Measurements from ENCODE around the gene DLG2.

DLG2 gene

DNA sequence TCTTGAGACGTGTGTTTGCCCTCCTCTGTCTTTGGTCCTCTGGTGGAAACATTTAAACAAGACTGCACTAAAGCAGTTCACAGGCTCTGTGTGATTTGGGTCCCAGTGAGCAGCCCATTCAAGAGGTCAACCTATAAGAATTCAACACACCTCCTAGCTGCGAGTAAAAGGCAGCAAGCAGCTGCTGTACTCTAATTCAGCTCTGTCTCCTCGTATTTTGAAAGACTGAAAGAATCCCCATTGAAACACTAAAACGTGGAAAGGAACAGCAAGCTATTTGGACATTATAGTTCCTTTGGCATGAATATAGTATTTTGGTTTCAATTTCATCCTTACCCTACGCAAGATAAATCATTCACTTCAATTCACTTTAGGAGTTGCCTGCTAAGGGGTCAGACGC, 1046.7 kb downstream of the DLG2 start:
- H3K27me3 Mint-ChIP-seq (ENCODE audit: low read depth, poor library complexity): peaks cover 4% of the 10 kb centered on the region
- TF ChIP-seq CTCF (IDR thresholded peaks at IDR 0.05): no peak
- peaks cover 4% of the 10 kb centered on the region for H3K9me3 Mint-ChIP-seq
- H3K36me3 Mint-ChIP-seq (ENCODE audit: low read depth): no peaks in the 10 kb centered on the region
- H3K4me1 Mint-ChIP-seq: no peaks in the 10 kb centered on the region
- no peak overlapping the region for H3K4me3 Mint-ChIP-seq
- no peak for DNase-seq
- H3K27ac Mint-ChIP-seq: no peak overlapping the region

- H3K27ac Mint-ChIP-seq: no peak overlapping the region
- peaks cover 4% of the 10 kb centered on the region for H3K9me3 Mint-ChIP-seq
- TF ChIP-seq CTCF (IDR thresholded peaks at IDR 0.05): no peak
- H3K27me3 Mint-ChIP-seq (ENCODE audit: low read depth, poor library complexity): peaks cover 7% of the 10 kb centered on the region
- H3K4me1 Mint-ChIP-seq: no peaks in the 10 kb centered on the region
- no peaks in the 10 kb centered on the region for H3K36me3 Mint-ChIP-seq (ENCODE audit: low read depth)
- DNase-seq: no peak
- no peak overlapping the region for H3K4me3 Mint-ChIP-seq
Observed at GRCh38 chr11:84573868-84574267, 1053.3 kb downstream of the DLG2 start.

DNA sequence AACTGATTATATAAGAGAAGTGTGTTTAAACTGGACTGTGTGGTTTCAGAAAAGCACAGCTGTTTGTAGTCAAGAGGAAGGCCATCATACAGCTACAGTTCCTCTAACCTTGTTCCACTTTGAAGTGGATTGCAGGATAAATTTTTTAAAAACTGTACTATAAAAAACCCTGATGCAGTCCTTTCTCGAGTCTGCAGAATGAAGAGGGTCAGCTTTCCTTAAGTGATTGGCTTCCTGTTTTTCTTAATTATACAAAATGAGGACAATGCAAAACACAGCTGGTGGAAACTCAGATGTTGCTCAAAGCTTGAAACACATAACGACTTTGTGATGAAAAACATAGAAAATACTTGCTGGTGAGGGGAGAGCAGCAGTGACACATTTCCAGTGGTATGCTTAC, 1060.5 kb downstream of the DLG2 start:
- DNase-seq: no peak
- H3K4me1 Mint-ChIP-seq: no peaks in the 10 kb centered on the region
- no peaks in the 10 kb centered on the region for H3K36me3 Mint-ChIP-seq (ENCODE audit: low read depth)
- TF ChIP-seq CTCF (IDR thresholded peaks at IDR 0.05): no peak
- H3K27ac Mint-ChIP-seq: no peak overlapping the region
- H3K27me3 Mint-ChIP-seq (ENCODE audit: low read depth, poor library complexity): peaks cover 4% of the 10 kb centered on the region
- H3K4me3 Mint-ChIP-seq: no peak overlapping the region
- H3K9me3 Mint-ChIP-seq: no peaks in the 10 kb centered on the region

GRCh38 chr11:84564867-84565184, 1062.3 kb downstream of the DLG2 start:
- no peak overlapping the region for H3K27ac Mint-ChIP-seq
- peaks cover 8% of the 10 kb centered on the region for H3K27me3 Mint-ChIP-seq (ENCODE audit: low read depth, poor library complexity)
- no peaks in the 10 kb centered on the region for H3K36me3 Mint-ChIP-seq (ENCODE audit: low read depth)
- H3K4me1 Mint-ChIP-seq: no peaks in the 10 kb centered on the region
- no peak for TF ChIP-seq CTCF (IDR thresholded peaks at IDR 0.05)
- H3K9me3 Mint-ChIP-seq: no peaks in the 10 kb centered on the region
- no peak overlapping the region for H3K4me3 Mint-ChIP-seq
- no peak for DNase-seq

DNA sequence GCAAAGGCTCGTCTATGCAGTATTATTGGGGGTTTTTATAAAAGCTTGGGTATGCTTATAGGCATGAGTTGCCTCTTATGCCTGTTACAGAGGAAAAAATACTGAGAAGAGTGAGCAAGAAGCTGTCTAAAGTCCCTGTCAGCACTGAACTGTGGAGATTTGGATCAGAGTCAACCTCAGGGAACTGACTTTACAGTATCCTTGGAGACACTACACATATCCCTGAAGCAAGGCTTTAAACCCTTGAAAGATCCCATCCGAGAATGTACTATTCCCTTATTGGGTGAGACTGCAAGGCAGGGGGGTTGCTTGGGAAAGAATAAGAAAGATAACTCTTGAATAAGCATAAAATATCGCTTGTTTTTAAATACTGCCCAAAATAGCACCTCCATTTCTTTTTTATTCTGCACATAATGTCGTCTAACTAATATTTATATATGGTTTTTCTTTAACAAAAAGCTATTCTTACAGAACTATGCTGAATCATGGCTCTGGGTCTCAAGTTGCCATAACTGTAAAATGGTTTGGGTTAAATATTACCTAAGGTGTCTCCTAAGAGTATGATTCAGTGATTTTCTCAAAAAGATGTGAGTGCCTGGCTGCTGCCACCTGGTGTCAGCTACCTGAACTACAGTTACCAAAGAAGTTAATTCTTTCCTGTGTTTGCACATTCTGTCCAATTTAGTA, 1062.8 kb downstream of the DLG2 start:
- peak; percentile 51 for DNase-seq

More for the DNA sequence above, 1062.8 kb downstream of the DLG2 start:
- Mint-ChIP-seq H3K27me3 (ENCODE audit: low read depth, poor library complexity) (peaks cover 8% of the 10 kb centered on the region), H3K27ac (no peak overlapping the region), H3K4me1 (no peaks in the 10 kb centered on the region), H3K4me3 (no peak overlapping the region), H3K36me3 (ENCODE audit: low read depth) (no peaks in the 10 kb centered on the region), H3K9me3 (no peaks in the 10 kb centered on the region)
- TF ChIP-seq CTCF (IDR thresholded peaks at IDR 0.05): peak; percentile 87

All from nephron progenitor cell (in vitro differentiated cells).